Urothelium cell line (cell line): ENCODE measurements around the gene ELMO1.

Experiments
- DNase-seq: peaks from one replicate; pipeline ENCODE4 v3.0.0; 2011; ENCODE audit warnings: low spot score, mixed read lengths
- FAIRE-seq: peaks from 2 replicates; lab custom pipeline; 2011; peaks lifted over from hg19 to GRCh38; lab: Jason Lieb, UNC

Gene ELMO1

GRCh38 chr7:36871355-36871738 is 577.3 kb downstream of the ELMO1 start:
- no peak for FAIRE-seq
- DNase-seq = no peak

GRCh38 chr7:36870625-36871354 is 577.9 kb downstream of the ELMO1 start:
- FAIRE-seq (no peak), DNase-seq (no peak)

- FAIRE-seq (no peak), DNase-seq (no peak)
Observed at GRCh38 chr7:36868727-36869411, 579.8 kb downstream of the ELMO1 start.

- DNase-seq (no peak), FAIRE-seq (peak; percentile 17)
Observed at GRCh38 chr7:36865019-36865418, 583.6 kb downstream of the ELMO1 start.

GRCh38 chr7:36863901-36864701 is 584.6 kb downstream of the ELMO1 start:
- DNase-seq (no peak), FAIRE-seq (peak; percentile 77)

GRCh38 chr7:36862771-36863261 is 585.8 kb downstream of the ELMO1 start:
- FAIRE-seq (no peak), DNase-seq (no peak)

- FAIRE-seq = no peak
- no peak for DNase-seq
Observed at GRCh38 chr7:36861656-36862055, 587.0 kb downstream of the ELMO1 start.

GRCh38 chr7:36860681-36861080 is 588.0 kb downstream of the ELMO1 start:
- no peak for DNase-seq
- FAIRE-seq = no peak

GRCh38 chr7:36855330-36855729 is 593.3 kb downstream of the ELMO1 start:
- no peak for DNase-seq
- FAIRE-seq = no peak

- no peak for DNase-seq
Observed at GRCh38 chr7:36854652-36855051, 594.0 kb downstream of the ELMO1 start.

GRCh38 chr7:36852931-36853330 is 595.7 kb downstream of the ELMO1 start:
- FAIRE-seq = no peak

More at GRCh38 chr7:36854652-36855051, 594.0 kb downstream of the ELMO1 start:
- FAIRE-seq = no peak

GRCh38 chr7:36852017-36852416 is 596.6 kb downstream of the ELMO1 start:
- FAIRE-seq (no peak), DNase-seq (no peak)

More at GRCh38 chr7:36852931-36853330, 595.7 kb downstream of the ELMO1 start:
- DNase-seq = no peak

GRCh38 chr7:36851382-36851781 is 597.3 kb downstream of the ELMO1 start:
- FAIRE-seq (no peak), DNase-seq (no peak)

GRCh38 chr7:36847946-36848345 is 600.7 kb downstream of the ELMO1 start:
- FAIRE-seq = no peak
- no peak for DNase-seq

GRCh38 chr7:36844374-36844773 is 604.3 kb downstream of the ELMO1 start:
- FAIRE-seq = no peak
- no peak for DNase-seq

- DNase-seq (no peak), FAIRE-seq (peak; percentile 82)
Observed at GRCh38 chr7:36840904-36841303, 607.8 kb downstream of the ELMO1 start.

GRCh38 chr7:36838616-36839225 is 609.9 kb downstream of the ELMO1 start:
- FAIRE-seq (peak; percentile 35), DNase-seq (no peak)

GRCh38 chr7:36831049-36831448 is 617.6 kb downstream of the ELMO1 start:
- DNase-seq (no peak), FAIRE-seq (no peak)

- DNase-seq = no peak
- FAIRE-seq = no peak
Observed at GRCh38 chr7:36827726-36828703, 620.6 kb downstream of the ELMO1 start.

GRCh38 chr7:36825501-36825900 is 623.2 kb downstream of the ELMO1 start:
- FAIRE-seq = no peak

More at GRCh38 chr7:36825501-36825900, 623.2 kb downstream of the ELMO1 start:
- DNase-seq = no peak
